ENCODE measurements around the gene PRKAR2A.
A peak's percentile ranks its signal among the peaks of the same experiment; 100 is the strongest.
"Not testable (repeated sequence)": the region's sequence is repeated elsewhere in the genome, so short reads cannot be mapped to it uniquely, and the experiment has no call there.

The PRKAR2A gene

DNA sequence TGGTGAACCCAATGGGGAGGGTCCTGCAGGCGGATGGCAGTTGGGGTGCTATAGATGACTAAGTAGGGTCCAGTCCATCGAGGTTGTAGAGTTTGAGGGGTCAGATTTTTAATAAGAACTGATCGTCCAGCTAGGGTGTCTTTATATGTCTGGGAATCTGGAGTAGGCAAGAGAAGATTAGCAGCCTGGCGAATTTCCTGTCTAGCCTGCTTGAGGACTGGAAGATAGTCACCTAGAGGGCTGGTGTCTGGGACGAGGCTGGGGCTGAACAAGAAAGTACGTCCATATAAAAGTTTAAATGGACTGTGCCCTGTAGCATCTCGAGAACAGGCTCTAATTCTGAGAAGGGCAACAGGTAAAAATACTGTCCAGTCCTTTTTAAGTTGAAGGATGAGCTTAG lies 123.9 kb downstream of the PRKAR2A start:
- DNase-seq: no peak

- not testable (repeated sequence) for DNase-seq
These were observed 124.4 kb downstream of the PRKAR2A start for GRCh38 chr3:48723293-48723692.

- DNase-seq: peak; percentile 91
These were observed 130.5 kb downstream of the PRKAR2A start, which contains the start of gene IP6K2 for GRCh38 chr3:48716982-48717746. Gene IP6K2 (minus strand): TSS chr3:48717221. CDS start chr3:48695291, 21,930 bp downstream.

- DNase-seq: no peak
These were observed 131.1 kb downstream of the PRKAR2A start for GRCh38 chr3:48716508-48716981.

DNA sequence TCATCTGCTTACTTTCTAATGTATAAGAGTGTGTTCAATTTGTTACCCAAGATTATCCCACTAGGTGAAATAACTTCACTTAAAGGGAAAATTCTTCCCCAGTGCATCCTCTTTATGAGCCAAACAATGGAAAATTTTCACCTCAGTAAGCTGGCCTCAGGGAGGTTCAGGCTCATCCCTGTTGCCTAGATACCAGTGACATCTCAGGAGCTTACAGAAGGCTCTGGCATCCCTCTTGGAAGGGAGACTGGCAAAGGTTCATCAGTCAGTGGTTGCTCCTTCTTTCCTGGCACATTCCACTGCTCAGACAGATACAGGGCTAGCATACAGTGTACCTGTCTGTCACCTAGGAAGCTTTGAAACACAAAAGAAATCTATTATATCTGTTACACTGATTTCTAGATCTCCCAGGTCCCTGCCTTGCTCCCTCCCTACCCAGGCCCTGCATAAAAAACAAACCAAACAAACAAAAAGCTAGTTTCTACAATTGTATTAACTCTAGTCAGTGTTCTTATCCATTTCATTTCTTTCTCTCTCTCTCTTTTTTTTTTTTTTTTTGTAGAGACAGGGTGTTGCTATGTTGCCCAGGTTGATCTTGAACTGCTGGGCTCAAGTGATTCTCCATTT lies 132.4 kb downstream of the PRKAR2A start:
- DNase-seq: no peak

DNA sequence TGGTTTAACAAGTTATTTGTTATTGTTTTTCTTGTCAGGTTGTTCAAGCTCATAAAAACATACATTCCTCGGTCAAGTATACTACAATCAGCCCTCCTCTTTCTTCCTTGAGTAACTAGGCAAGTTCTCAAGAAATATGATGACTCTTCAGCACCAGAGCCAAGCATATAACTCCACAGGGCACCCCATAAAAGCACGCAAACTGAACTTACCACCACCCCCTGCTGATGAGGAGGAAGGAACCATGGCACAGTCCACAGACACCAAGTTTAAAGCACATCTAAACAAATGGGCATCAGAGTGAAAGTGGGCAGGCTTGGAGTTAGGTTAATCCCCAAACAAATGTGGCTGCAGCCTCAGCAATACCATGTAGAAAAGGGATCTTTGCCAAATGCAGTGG lies 135.9 kb downstream of the PRKAR2A start:
- DNase-seq: no peak

DNA sequence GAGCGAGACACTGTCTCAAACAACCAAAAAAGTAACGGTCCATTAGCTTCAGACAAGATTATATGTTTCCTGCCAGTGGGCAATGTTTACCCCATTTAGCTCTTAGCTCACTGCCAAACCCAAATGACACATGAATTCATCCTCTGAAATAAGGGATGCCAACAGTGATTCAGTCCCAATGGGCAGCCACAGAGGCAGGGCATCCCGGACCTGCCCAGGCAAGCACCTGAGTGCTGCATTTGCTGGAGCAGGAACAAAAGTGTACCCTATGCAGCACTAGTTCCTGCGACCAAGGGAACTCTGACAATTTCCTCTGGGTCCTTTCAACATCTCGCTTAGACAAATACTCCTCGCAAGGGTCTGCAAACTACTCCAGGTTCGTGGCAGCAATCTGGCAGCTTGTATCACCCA lies 138.6 kb downstream of the PRKAR2A start:
- DNase-seq: no peak

GRCh38 chr3:48708481-48708889 lies 139.2 kb downstream of the PRKAR2A start:
- DNase-seq: no peak

DNA sequence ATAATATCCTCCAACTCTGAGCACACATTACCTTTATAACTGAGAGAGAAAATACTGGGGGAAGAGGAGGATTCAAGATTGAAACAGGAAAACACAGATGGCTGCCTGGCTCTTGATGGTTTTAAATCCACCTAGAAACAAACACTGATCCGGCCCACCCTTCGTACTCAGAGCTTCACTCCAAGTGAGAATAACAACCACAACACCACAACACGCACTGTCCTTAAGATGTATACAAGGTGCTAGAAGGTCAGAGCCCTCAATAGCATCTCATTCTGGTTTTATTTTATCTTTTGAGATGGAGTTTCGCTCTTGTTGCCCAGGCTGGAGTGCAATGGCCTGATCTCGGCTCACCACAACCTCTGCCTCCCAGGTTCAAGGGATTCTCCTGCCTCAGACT lies 140.5 kb downstream of the PRKAR2A start:
- no peak for DNase-seq

GRCh38 chr3:48702320-48702920 lies 145.3 kb downstream of the PRKAR2A start:
- DNase-seq: no peak

GRCh38 chr3:48700731-48701405 lies 146.8 kb downstream of the PRKAR2A start:
- DNase-seq: no peak

GRCh38 chr3:48698891-48699290 lies 148.8 kb downstream of the PRKAR2A start:
- no peak for DNase-seq

DNA sequence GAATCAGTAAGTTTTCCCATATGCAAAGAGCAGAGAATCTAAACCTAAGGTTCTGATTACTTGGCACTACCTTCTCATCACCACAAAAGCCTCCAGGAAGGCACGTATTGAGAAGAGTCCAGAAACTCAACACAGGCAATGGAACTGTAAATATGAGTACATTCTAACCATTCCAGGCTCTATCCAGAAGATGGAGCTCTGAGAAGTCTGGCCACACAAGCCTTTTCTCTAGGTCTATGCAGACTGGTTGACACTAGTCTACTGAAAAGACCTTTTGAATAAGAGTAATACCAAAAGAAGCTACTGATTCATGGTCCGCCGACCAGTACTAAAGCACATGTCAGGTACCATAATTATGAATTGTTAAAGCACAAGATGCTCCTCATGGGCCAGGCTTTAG lies 149.7 kb downstream of the PRKAR2A start:
- DNase-seq: no peak

DNA sequence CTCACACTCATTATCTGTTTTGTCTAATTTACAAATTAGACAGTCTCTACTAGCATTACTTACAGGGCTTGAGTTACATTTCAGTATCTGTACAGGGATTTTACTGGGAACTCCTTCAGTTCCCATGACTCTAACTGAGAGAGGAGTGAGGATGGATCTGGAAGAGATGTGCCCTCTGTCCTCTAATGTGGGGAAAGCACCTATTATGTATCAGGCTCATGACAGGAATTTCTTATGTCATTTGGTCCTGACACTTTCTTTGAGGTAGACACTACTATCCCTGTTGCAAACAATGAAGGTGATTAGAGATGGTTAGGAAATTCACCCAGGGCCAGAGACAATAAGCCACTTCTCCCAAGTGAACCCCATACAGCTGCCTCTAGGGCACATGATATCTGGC lies 151.1 kb downstream of the PRKAR2A start:
- no peak for DNase-seq

Measured in NCI-H1105 treated with DMSO at 0.1 percent for 48 hours (cell line).